GM13977 (cell line): ENCODE data around the gene CYP2D6.

Experiments
- DNase-seq: peaks from one replicate; pipeline ENCODE4 v3.0.0; 2012; ENCODE audit warnings: low spot score
- in situ Hi-C: fragments of 300-500 bp; cut with MboI; formaldehyde crosslinking; loops from one replicate; pipeline ENCODE4 v1.12.0; 2022; ENCODE audit warnings: low sequenced_read_pairs, low pct_unique_long_range_greater_than_20kb, mixed read lengths, inconsistent platforms; ENCODE audit not compliant: unreplicated experiment
- TF ChIP-seq, protein P1 (sequence below): IDR thresholded peaks from 2 replicates; pipeline ENCODE4 v1.5.1; 2012; ENCODE audit warnings: mild to moderate bottlenecking, control low read depth; ENCODE audit not compliant: insufficient read depth; ENCODE audit errors: extremely low read depth, missing control alignments

CYP2D6 gene

DNA sequence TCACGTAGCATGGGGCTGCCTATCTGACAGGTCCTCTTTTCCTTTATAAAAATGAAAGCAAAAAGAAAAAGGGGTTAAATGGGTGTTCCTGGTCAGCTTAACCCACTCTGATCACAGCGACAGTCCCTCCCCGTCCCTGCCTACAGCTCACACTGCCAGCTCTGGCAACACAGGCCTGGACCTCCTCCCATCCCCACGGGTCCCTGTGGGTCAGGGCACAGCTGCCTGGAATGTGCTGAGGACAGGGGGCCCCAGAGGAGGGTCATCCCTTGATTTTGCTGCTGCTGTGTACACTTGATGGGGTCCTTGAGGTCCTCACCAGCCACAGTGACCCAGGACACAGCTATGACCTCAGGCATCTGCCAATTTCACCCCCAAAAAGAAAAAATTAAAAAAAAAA, 29.6 kb upstream of the CYP2D6 start:
- in situ Hi-C loops = no loop called here
- TF ChIP-seq, protein P1, sequence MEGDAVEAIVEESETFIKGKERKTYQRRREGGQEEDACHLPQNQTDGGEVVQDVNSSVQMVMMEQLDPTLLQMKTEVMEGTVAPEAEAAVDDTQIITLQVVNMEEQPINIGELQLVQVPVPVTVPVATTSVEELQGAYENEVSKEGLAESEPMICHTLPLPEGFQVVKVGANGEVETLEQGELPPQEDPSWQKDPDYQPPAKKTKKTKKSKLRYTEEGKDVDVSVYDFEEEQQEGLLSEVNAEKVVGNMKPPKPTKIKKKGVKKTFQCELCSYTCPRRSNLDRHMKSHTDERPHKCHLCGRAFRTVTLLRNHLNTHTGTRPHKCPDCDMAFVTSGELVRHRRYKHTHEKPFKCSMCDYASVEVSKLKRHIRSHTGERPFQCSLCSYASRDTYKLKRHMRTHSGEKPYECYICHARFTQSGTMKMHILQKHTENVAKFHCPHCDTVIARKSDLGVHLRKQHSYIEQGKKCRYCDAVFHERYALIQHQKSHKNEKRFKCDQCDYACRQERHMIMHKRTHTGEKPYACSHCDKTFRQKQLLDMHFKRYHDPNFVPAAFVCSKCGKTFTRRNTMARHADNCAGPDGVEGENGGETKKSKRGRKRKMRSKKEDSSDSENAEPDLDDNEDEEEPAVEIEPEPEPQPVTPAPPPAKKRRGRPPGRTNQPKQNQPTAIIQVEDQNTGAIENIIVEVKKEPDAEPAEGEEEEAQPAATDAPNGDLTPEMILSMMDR = no peak
- no peak for DNase-seq

- TF ChIP-seq, protein P1 = no peak
- in situ Hi-C loops = no loop called here
- no peak for DNase-seq
Observed at GRCh38 chr22:42158456-42159132, 28.0 kb upstream of the CYP2D6 start.

DNA sequence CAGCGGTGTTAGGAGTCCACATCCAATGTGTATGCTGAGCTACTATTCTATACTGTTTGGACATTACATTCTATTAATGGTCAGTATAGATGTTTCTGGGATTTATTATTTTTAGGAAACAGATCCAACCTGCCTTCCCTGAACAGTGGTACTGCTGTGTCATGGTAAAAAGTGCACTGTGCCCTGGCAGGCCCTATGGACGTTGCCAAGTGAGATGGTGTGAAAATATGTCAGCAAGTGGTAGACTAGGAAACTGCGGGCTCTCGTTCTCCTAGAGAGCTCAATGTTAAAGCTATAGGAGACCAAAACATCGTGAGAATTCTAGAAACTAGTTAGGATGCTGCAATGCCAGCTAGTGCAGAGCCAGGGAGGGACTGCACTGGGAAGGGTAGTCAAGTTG, 26.0 kb upstream of the CYP2D6 start:
- TF ChIP-seq, protein P1 = no peak
- no peak for DNase-seq
- in situ Hi-C loops = no loop called here

- no peak for DNase-seq
- in situ Hi-C loops = no loop called here
- TF ChIP-seq, protein P1 = no peak
Observed at GRCh38 chr22:42156121-42156520, 25.5 kb upstream of the CYP2D6 start.

DNA sequence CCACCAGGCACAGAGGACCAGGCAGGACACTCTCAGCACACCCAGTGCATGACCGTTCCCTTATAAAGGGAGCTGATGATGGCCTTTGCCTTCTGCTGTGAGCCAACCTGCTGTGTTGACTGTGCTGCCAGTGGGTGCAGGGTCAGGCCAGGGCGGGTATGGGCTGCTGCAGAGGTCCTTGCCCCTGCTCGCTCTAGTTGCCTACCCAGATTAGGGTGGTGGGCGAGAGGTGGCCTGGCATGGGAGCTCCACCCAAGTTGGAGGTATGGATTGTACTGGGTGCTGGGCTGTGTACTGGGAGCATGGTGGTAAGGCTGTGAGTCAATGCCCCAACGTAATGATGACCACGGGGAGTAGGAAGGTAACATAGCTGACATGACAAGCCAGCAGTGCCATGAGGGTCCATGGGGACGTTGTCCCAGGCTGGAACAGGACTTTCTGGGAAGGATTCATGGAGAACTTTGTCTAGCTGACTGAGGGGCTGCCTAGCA, 24.5 kb upstream of the CYP2D6 start:
- in situ Hi-C loops = no loop called here
- DNase-seq = no peak

GRCh38 chr22:42154293-42155052, 23.9 kb upstream of the CYP2D6 start:
- no peak for DNase-seq
- in situ Hi-C loops = no loop called here
- TF ChIP-seq, protein P1 = no peak

More for the DNA sequence above, 24.5 kb upstream of the CYP2D6 start:
- TF ChIP-seq, protein P1 = no peak
